Fibroblast of mammary gland (primary cell): Measurements from ENCODE around the gene ESAM.

Experiments
- DNase-seq: peaks from one replicate; pipeline ENCODE4 v3.0.0-alpha.2; 2010; ENCODE audit warnings: low read depth
- H3K4me3 ChIP-seq: 2 replicates; pipeline ENCODE4 v1.5.1; 2011; ENCODE audit warnings: low read depth, mild to moderate bottlenecking, low read length, moderate library complexity; ENCODE audit not compliant: control insufficient read depth
- CTCF ChIP-seq: conservative IDR thresholded peaks from 2 replicates; pipeline ENCODE4 v1.5.1; 2011; ENCODE audit warnings: low read depth, low read length, inconsistent platforms; ENCODE audit not compliant: control insufficient read depth, insufficient read depth

Gene ESAM

GRCh38 chr11:124729571-124729970 is 32.5 kb downstream of the ESAM start:
- no peak for DNase-seq
- TF ChIP-seq CTCF, result no peak
- no peak overlapping the region for H3K4me3 ChIP-seq

GRCh38 chr11:124728134-124728533 is 34.0 kb downstream of the ESAM start:
- no peak overlapping the region for H3K4me3 ChIP-seq
- DNase-seq, result no peak
- no peak for TF ChIP-seq CTCF

GRCh38 chr11:124727474-124727873 is 34.6 kb downstream of the ESAM start:
- DNase-seq, result no peak
- TF ChIP-seq CTCF, result no peak
- H3K4me3 ChIP-seq, result no peak overlapping the region

GRCh38 chr11:124725719-124726105 is 36.4 kb downstream of the ESAM start:
- DNase-seq, result peak; percentile 70
- no peak overlapping the region for H3K4me3 ChIP-seq

GRCh38 chr11:124724979-124725718 is 36.9 kb downstream of the ESAM start:
- no peak overlapping the region for H3K4me3 ChIP-seq
- DNase-seq, result no peak

More at GRCh38 chr11:124725719-124726105, 36.4 kb downstream of the ESAM start:
- TF ChIP-seq CTCF, result no peak

GRCh38 chr11:124722176-124722575 is 39.9 kb downstream of the ESAM start:
- TF ChIP-seq CTCF, result no peak
- DNase-seq, result no peak
- H3K4me3 ChIP-seq, result no peak overlapping the region

More at GRCh38 chr11:124724979-124725718, 36.9 kb downstream of the ESAM start:
- TF ChIP-seq CTCF, result no peak

- no peak for DNase-seq
- no peak for TF ChIP-seq CTCF
- H3K4me3 ChIP-seq, result no peak overlapping the region
These were observed 42.6 kb downstream of the ESAM start for GRCh38 chr11:124719534-124719933.
